Measurements from ENCODE around the gene DRC3. TPM values are rescaled to one million over a fixed set of nuclear protein-coding genes. Genes with fewer than 3 reads are reported as not detected.
A peak's percentile ranks its signal among the peaks of the same experiment; 100 is the strongest.

The DRC3 gene
- total RNA-seq, 1 experiment from 2014 or later: 2.4 TPM

DNA sequence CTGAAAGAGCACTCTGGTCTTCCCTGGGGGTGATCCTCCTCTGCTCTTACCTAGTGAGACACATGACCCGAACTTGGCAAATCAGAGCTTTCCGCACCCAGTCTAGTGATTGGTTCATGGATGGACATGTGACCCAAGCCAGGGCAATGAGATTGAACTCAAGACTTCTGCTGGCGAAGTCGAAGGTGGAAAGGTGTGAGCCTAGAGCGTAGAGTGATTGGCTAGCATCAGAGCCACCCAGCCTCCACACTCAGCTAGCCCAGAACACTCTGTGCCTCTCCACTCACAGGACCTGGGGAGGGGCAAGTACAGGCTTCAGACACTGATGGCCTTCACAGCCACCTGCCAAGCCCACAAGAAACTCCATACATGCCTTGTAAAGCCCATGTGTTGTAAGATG lies 48.7 kb downstream of the DRC3 start:
- no peak overlapping the region for H2AFZ ChIP-seq (ENCODE audit: low read depth, low read length, poor library complexity, severe bottlenecking)
- no peak overlapping the region for H3K9ac ChIP-seq (ENCODE audit: low read length)
- intact Hi-C loops (cut with micrococcal nuclease): no loop called here
- no peaks in the 10 kb centered on the region for H3K36me3 ChIP-seq (ENCODE audit: control insufficient read depth in 1 of 2, insufficient read depth in 2 of 2, low read length in 2 of 2)
- H3K4me1 ChIP-seq (ENCODE audit: control insufficient read depth in 1 of 2, insufficient read depth in 2 of 2, low read length in 2 of 2): peaks cover 0 to 14% of the 10 kb centered on the region in 2 experiments; a peak in 1 of 4 replicates
- ChIA-PET POLR2A (no interaction called here), CTCF (interaction anchor here (0.7 kb wide), 1 partner anchor 12 kb away, joined by 3 read pairs; no protein-coding TSS in a partner anchor), RAD21 (ENCODE audit: low non-redundant PET in 1 of 2, low total read pairs in 2 of 2, uncharacterized antibody in 2 of 2, unreplicated experiment in 2 of 2) (no interaction called here)
- no peak overlapping the region for H3K4me2 ChIP-seq (ENCODE audit: low read length)
- H3K79me2 ChIP-seq (ENCODE audit: insufficient read depth, low read length): no peaks in the 10 kb centered on the region
- H4K20me1 ChIP-seq (ENCODE audit: insufficient read depth): no peaks in the 10 kb centered on the region
- no peak for TF ChIP-seq SRF (IDR thresholded peaks at IDR 0.05; ENCODE audit: low read depth)
- no peak for TF ChIP-seq POLR2AphosphoS5 (IDR thresholded peaks at IDR 0.05; ENCODE audit: low read depth, low read length)
- TF ChIP-seq SP1 (IDR thresholded peaks at IDR 0.05; ENCODE audit: low read depth): no peak
- no peak for TF ChIP-seq ZNF274 (IDR thresholded peaks at IDR 0.05; ENCODE audit: low read depth, low read length)
- no peak for TF ChIP-seq JUND (IDR thresholded peaks at IDR 0.05)
- no peak for TF ChIP-seq EZH2 (IDR thresholded peaks at IDR 0.05)
- TF ChIP-seq TCF7L2 (IDR thresholded peaks at IDR 0.05; ENCODE audit: borderline replicate concordance, extremely low read depth, insufficient read depth, insufficient read length): no peak
- TF ChIP-seq REST (IDR thresholded peaks at IDR 0.05; ENCODE audit: low read depth): no peak
- no peak for TF ChIP-seq EZH2phosphoT487 (IDR thresholded peaks at IDR 0.05; ENCODE audit: borderline replicate concordance)
- TF ChIP-seq FOSL1 (IDR thresholded peaks at IDR 0.05; ENCODE audit: low read depth): no peak
- TF ChIP-seq, protein P1, sequence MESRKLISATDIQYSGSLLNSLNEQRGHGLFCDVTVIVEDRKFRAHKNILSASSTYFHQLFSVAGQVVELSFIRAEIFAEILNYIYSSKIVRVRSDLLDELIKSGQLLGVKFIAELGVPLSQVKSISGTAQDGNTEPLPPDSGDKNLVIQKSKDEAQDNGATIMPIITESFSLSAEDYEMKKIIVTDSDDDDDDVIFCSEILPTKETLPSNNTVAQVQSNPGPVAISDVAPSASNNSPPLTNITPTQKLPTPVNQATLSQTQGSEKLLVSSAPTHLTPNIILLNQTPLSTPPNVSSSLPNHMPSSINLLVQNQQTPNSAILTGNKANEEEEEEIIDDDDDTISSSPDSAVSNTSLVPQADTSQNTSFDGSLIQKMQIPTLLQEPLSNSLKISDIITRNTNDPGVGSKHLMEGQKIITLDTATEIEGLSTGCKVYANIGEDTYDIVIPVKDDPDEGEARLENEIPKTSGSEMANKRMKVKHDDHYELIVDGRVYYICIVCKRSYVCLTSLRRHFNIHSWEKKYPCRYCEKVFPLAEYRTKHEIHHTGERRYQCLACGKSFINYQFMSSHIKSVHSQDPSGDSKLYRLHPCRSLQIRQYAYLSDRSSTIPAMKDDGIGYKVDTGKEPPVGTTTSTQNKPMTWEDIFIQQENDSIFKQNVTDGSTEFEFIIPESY (IDR thresholded peaks at IDR 0.05; ENCODE audit: extremely low read depth, insufficient replicate concordance, low read length): no peak
- no peak for TF ChIP-seq CTCF (IDR thresholded peaks at IDR 0.05 in 2 of 3, conservative IDR thresholded peaks at IDR 0.05 in 1 of 3; ENCODE audit: borderline replicate concordance in 1 of 3, insufficient read depth in 1 of 3, low read depth in 2 of 3, low read length in 2 of 3)
- no peak for TF ChIP-seq SIN3A (IDR thresholded peaks at IDR 0.05; ENCODE audit: low read depth)
- no peak for TF ChIP-seq ELF1 (IDR thresholded peaks at IDR 0.05; ENCODE audit: borderline replicate concordance, low read depth)
- no peak for TF ChIP-seq POLR2A (IDR thresholded peaks at IDR 0.05; ENCODE audit: borderline replicate concordance, extremely low read depth, insufficient read depth, insufficient read length)
- no peak for TF ChIP-seq YY1 (IDR thresholded peaks at IDR 0.05; ENCODE audit: extremely low read depth, insufficient replicate concordance, low read depth, low read length)
- no peak for TF ChIP-seq MAX (IDR thresholded peaks at IDR 0.05)
- no peak for TF ChIP-seq RAD21 (IDR thresholded peaks at IDR 0.05; ENCODE audit: low read depth)
- no peak for TF ChIP-seq ATF3 (IDR thresholded peaks at IDR 0.05)
- no peak overlapping the region for H3K27ac ChIP-seq (ENCODE audit: low read depth, low read length)
- no peak overlapping the region for H3K4me3 ChIP-seq (replicated peaks in 1 of 2; ENCODE audit: low read depth in 1 of 2, low read length in 2 of 2)
- no peaks in the 10 kb centered on the region for H3K9me2 ChIP-seq (ENCODE audit: insufficient read depth)
- DNase-seq (ENCODE audit: low read depth, low spot score): no peak
- H3K27me3 ChIP-seq (ENCODE audit: insufficient read depth, low read length): no peaks in the 10 kb centered on the region
- H3K9me3 ChIP-seq (ENCODE audit: control insufficient read depth in 1 of 2, insufficient read depth in 1 of 2, low read depth in 1 of 2, low read length in 2 of 2): no peaks in the 10 kb centered on the region
- BruUV-seq (replicated peaks): no TSS peak
- peak; percentile 50 for ATAC-seq

All from HCT116 (cell line).